Testis (tissue), 3 donors: ENCODE measurements around the gene PPARGC1A. TPM values are rescaled to one million over a fixed set of nuclear protein-coding genes. Genes with fewer than 3 reads are reported as not detected.

ENCODE experiments used
- DNase-seq: peaks from one replicate; pipeline ENCODE4 v3.0.0-alpha.2; 2019
- H3K27ac ChIP-seq, 2 donors: fragments of 200-600 bp; sonication (generic); one replicate each; pipeline ENCODE4 v1.5.1; 2019
- H3K27me3 ChIP-seq: fragments of 200-600 bp; sonication (generic); one replicate; pipeline ENCODE4 v1.5.1; 2019
- H3K36me3 ChIP-seq: fragments of 200-600 bp; sonication (generic); one replicate; pipeline ENCODE4 v1.5.1; 2017; ENCODE audit warnings: low read depth; ENCODE audit errors: missing control alignments
- H3K4me1 ChIP-seq: fragments of 200-600 bp; sonication (generic); one replicate; pipeline ENCODE4 v1.5.1; 2019
- H3K4me3 ChIP-seq, 2 donors: fragments of 200-600 bp; sonication (generic); one replicate each; pipeline ENCODE4 v1.5.1; 2017 to 2019
- H3K9me3 ChIP-seq: fragments of 200-600 bp; sonication (generic); one replicate; pipeline ENCODE4 v1.5.1; 2017
- POLR2A ChIP-seq: fragments of 450-650 bp; IDR thresholded peaks from one replicate; pipeline ENCODE4 v1.6.1; 2017; ENCODE audit warnings: antibody characterized with exemption, mild to moderate bottlenecking, moderate library complexity
- WGBS, 2 donors: methylation state at CpG; one replicate each; pipeline ENCODE4 v1.1.5; 2018; 5-methylcytosine and 5-hydroxymethylcytosine counted together
- intact Hi-C: fragments of 100-400 bp; cut with DNase I; formaldehyde crosslinking; loops from one replicate; pipeline ENCODE4 v1.15.1; 2023; ENCODE audit warnings: low total_unique reads
- polyA plus RNA-seq: library from polyadenylated mRNA; stranded (reverse); fragments of 350-450 nt; fragmentation: Illumina TruSeq; extraction: RNeasy Lipid Tissue Mini Kit (QIAGEN cat#74804); gene quantifications from one replicate; pipeline ENCODE4 v1.2.3, GENCODE V29; 2014; ENCODE audit warnings: low read depth, low replicate concordance; ENCODE audit not compliant: insufficient read depth
- total RNA-seq, 2 donors: library from RNA; depleted of rRNA; stranded (reverse); fragments of >200 nt; gene quantifications; one replicate each; pipeline ENCODE4 v1.2.3, GENCODE V29; 2016
- TF ChIP-seq, protein P1 (sequence below), 3 experiments: fragments of 450-650 bp in 2 of 3; fragments of 200-600 bp in 1 of 3; sonication (generic) in 1 of 3; IDR thresholded peaks; one replicate each; pipeline ENCODE4 v1.5.1; 2016 to 2019; ENCODE audit warnings: antibody characterized with exemption in 3 of 3, mild to moderate bottlenecking in 2 of 3, moderate library complexity in 1 of 3

The PPARGC1A gene
- total and polyA plus RNA-seq, 3 donors from 2014 or later: 15.4 to 33.4 (median 33.0) TPM

DNA sequence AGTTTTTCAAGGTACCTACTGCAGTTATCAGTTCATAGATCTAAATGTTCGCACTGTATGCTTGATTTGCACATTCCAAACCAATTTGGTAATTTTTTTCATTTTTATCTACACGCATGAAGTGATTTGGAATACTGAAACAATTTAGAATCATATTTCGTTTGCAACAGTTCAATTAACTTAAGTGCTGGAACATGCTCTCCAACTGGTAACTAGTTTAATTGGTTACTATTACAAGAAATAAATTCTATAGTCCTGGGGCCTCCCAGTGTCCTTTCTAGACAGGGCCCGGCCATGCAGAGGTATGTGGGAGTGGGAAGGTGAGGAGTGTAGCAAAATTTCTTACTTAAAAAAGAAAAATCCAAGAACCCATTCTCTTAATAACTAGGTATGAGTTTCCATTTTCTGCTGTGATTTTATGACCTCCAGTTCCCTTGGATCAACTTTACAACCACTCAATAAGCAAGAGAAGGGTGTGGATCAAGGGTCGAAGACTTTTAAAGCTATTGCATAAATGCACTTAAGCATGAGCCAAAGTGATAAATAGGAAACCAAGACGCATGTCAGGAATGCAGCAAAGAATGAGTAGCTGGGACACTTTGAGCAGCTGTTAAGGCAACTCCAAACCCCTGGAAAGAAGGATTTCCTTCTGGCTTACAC is 106.9 kb downstream of the PPARGC1A start:
- H3K27ac ChIP-seq: no peak overlapping the region
- H3K9me3 ChIP-seq: no peaks in the 10 kb centered on the region
- no peaks in the 10 kb centered on the region for H3K36me3 ChIP-seq
- no peak for TF ChIP-seq POLR2A
- TF ChIP-seq, protein P1, sequence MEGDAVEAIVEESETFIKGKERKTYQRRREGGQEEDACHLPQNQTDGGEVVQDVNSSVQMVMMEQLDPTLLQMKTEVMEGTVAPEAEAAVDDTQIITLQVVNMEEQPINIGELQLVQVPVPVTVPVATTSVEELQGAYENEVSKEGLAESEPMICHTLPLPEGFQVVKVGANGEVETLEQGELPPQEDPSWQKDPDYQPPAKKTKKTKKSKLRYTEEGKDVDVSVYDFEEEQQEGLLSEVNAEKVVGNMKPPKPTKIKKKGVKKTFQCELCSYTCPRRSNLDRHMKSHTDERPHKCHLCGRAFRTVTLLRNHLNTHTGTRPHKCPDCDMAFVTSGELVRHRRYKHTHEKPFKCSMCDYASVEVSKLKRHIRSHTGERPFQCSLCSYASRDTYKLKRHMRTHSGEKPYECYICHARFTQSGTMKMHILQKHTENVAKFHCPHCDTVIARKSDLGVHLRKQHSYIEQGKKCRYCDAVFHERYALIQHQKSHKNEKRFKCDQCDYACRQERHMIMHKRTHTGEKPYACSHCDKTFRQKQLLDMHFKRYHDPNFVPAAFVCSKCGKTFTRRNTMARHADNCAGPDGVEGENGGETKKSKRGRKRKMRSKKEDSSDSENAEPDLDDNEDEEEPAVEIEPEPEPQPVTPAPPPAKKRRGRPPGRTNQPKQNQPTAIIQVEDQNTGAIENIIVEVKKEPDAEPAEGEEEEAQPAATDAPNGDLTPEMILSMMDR (IDR thresholded peaks at IDR 0.05): no peak
- 66 to 76% methylated on average over 6 of the region's 6 CpGs for WGBS, 2 donors
- H3K4me3 ChIP-seq: no peak overlapping the region
- intact Hi-C loops: no loop called here
- no peak for DNase-seq
- no peaks in the 10 kb centered on the region for H3K27me3 ChIP-seq
- H3K4me1 ChIP-seq: no peaks in the 10 kb centered on the region

DNA sequence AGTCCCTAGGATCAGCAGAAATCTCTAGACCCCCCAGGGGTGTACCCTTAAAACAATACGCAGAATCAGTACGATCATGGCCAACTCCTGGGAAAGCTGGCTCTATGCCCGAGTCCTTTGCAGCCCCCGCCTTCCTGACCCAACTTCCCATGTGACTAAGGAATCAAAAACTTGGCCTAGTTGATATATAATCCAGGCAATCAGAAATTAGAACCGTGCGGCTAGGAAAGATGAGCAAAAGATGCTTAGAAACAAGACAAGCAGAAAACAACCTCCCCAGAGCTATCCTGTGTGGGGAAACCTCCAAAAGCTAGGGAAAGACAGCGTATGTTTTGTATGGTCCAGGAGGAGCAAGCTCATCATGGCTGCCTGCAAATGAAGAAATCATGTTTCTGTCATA is 110.0 kb downstream of the PPARGC1A start:
- 82 to 83% methylated on average over 7 of the region's 7 CpGs for WGBS, 2 donors
- no peak overlapping the region for H3K4me3 ChIP-seq
- intact Hi-C loops: no loop called here
- TF ChIP-seq, protein P1 (IDR thresholded peaks at IDR 0.05): no peak
- no peak for TF ChIP-seq POLR2A
- H3K36me3 ChIP-seq: no peaks in the 10 kb centered on the region
- H3K9me3 ChIP-seq: no peaks in the 10 kb centered on the region
- no peaks in the 10 kb centered on the region for H3K4me1 ChIP-seq
- DNase-seq: no peak
- H3K27me3 ChIP-seq: no peaks in the 10 kb centered on the region
- H3K27ac ChIP-seq: no peak overlapping the region

DNA sequence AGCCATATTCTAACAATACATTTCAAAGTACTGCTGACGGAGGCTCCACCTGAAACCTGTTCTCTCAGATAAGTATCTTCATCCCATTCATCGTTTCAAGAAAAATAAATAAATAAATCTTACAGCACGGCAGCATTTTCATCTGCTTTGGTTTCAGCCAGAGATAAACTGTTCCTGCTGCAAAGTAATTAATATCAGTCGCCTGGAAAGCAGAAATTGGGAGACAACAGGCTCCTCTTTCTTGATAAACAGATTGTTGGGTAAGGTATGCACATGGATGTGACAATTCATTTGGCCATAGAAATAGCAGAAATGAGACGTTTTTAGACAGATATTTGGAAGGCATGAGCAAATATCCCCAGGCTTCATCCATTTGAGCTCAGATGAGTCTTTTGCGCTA is 110.4 kb downstream of the PPARGC1A start:
- DNase-seq: no peak
- intact Hi-C loops: no loop called here
- WGBS, 2 donors: 61 to 71% methylated on average over 6 of the region's 6 CpGs

DNA sequence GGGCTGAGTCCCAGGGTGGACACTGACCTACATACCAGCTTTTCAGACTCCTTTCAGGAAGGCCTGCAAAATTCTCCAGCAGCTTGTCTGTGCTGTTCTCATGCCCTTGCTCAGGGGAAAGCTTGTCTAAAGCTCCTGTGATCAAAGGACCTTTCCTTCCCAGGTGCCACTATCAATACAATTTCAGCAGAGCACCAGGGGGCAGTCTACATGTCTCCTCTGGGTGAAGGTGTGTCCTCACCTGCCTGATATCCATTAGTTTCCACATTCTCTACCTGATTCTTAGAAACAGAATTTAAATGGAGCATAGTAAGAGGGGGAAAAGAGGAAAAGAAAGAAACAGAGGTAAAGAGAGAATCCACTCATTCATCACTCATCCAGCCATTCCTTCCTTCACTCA is 114.2 kb downstream of the PPARGC1A start:
- intact Hi-C loops: no loop called here
- TF ChIP-seq POLR2A: no peak
- TF ChIP-seq, protein P1 (IDR thresholded peaks at IDR 0.05): no peak
- H3K36me3 ChIP-seq: no peaks in the 10 kb centered on the region
- no peak overlapping the region for H3K27ac ChIP-seq
- H3K4me3 ChIP-seq: no peak overlapping the region
- H3K9me3 ChIP-seq: no peaks in the 10 kb centered on the region
- no peak for DNase-seq
- H3K27me3 ChIP-seq: no peaks in the 10 kb centered on the region
- H3K4me1 ChIP-seq: no peaks in the 10 kb centered on the region

More for the DNA sequence above, 110.4 kb downstream of the PPARGC1A start:
- no peaks in the 10 kb centered on the region for H3K36me3 ChIP-seq
- H3K4me3 ChIP-seq: no peak overlapping the region
- no peaks in the 10 kb centered on the region for H3K9me3 ChIP-seq
- H3K4me1 ChIP-seq: no peaks in the 10 kb centered on the region
- no peak overlapping the region for H3K27ac ChIP-seq
- H3K27me3 ChIP-seq: no peaks in the 10 kb centered on the region
- TF ChIP-seq, protein P1 (IDR thresholded peaks at IDR 0.05): no peak
- no peak for TF ChIP-seq POLR2A

DNA sequence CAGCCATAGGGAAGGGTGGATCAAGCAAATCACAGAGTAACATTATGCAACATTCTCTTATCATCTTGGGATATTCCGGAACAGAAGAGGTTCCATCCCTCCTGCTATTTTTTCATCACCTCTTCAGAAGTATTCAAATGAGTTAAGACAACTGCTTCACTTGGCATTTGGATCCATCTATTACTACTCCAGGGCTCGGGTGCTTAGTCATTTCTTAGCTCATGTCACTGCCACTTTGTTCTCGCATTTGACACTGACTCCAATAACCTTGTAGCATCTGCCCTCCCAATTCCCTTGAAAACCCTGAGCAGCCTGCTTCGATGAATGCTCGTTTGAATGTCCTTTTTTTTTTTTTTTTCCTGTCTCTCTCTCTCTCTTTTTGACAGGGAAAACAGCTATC is 114.9 kb downstream of the PPARGC1A start:
- H3K27ac ChIP-seq: no peak overlapping the region
- TF ChIP-seq, protein P1 (IDR thresholded peaks at IDR 0.05): no peak
- no peak for TF ChIP-seq POLR2A
- H3K4me1 ChIP-seq: no peaks in the 10 kb centered on the region
- no peak overlapping the region for H3K4me3 ChIP-seq
- intact Hi-C loops: no loop called here
- H3K27me3 ChIP-seq: no peaks in the 10 kb centered on the region
- no peaks in the 10 kb centered on the region for H3K9me3 ChIP-seq
- 51 to 70% methylated on average over 5 of the region's 5 CpGs for WGBS, 2 donors
- H3K36me3 ChIP-seq: no peaks in the 10 kb centered on the region
- no peak for DNase-seq
